Panc1 (cell line): ENCODE results near the gene BCR. TPM values are rescaled to one million over a fixed set of nuclear protein-coding genes. Genes with fewer than 3 reads are reported as not detected.

ENCODE experiments used
- ATAC-seq: fragments of 200-7000 bp; cut with Tn5 transposase; 2 replicates; pipeline ENCODE4 v1.9.1; 2020; ENCODE audit warnings: mild to moderate bottlenecking, moderate library complexity
- BruUV-seq: library from RNA; stranded (reverse); fragments of 400-500 nt; replicated peaks from 2 replicates; lab custom pipeline; 2021; lab: Mats Ljungman, UMichigan
- CTCF ChIA-PET: fragments of 300-600 bp; sonication (Branson Sonifier 250); formaldehyde crosslinking; loops from one replicate; lab custom pipeline; 2022; ENCODE audit warnings: antibody characterized with exemption; lab: Charles Lee
- POLR2A ChIA-PET: fragments of 300-600 bp; sonication (Branson Sonifier 250); formaldehyde crosslinking; loops from one replicate; lab custom pipeline; 2022; ENCODE audit warnings: antibody characterized with exemption; lab: Charles Lee
- DNase-seq: peaks from one replicate; pipeline ENCODE4 v3.0.0-alpha.2; 2010; ENCODE audit warnings: low read depth, low spot score
- H3K27ac ChIP-seq: 2 replicates; pipeline ENCODE4 v1.5.1; 2011; ENCODE audit warnings: mild to moderate bottlenecking, low read length, inconsistent platforms
- H3K27me3 ChIP-seq: fragments of 200-500 bp; sonication (Bioruptor generic); 2 replicates; pipeline ENCODE4 v1.6.0; 2014; ENCODE audit warnings: low read length, inconsistent platforms; ENCODE audit not compliant: control insufficient read depth, insufficient read depth
- H3K36me3 ChIP-seq: fragments of 200-500 bp; sonication (Bioruptor generic); 2 replicates; pipeline ENCODE4 v1.5.1; 2014; ENCODE audit warnings: inconsistent platforms, mild to moderate bottlenecking, low read length, moderate library complexity; ENCODE audit not compliant: control insufficient read depth, insufficient read depth
- H3K4me1 ChIP-seq: 2 replicates; pipeline ENCODE4 v1.5.1; 2011; ENCODE audit warnings: inconsistent platforms, mild to moderate bottlenecking, low read length, moderate library complexity; ENCODE audit not compliant: control insufficient read depth, insufficient read depth
- H3K4me3 ChIP-seq, 2 experiments: 2 replicates each; pipeline ENCODE4 v1.5.1; 2011 to 2012; ENCODE audit warnings: low read depth in 2 of 2, low read length in 2 of 2, mild to moderate bottlenecking in 2 of 2, inconsistent platforms in 1 of 2, moderate library complexity in 1 of 2
- H3K9me3 ChIP-seq: fragments of 200-500 bp; sonication (Bioruptor generic); 2 replicates; pipeline ENCODE4 v1.5.1; 2014; ENCODE audit warnings: low read depth, mild to moderate bottlenecking, inconsistent platforms, low read length, moderate library complexity; ENCODE audit not compliant: control insufficient read depth, insufficient read depth
- POLR2AphosphoS5 ChIP-seq: IDR thresholded peaks from 2 replicates; pipeline ENCODE4 v1.6.1; 2012; ENCODE audit warnings: mild to moderate bottlenecking, low read depth, low read length, moderate library complexity
- SIN3A ChIP-seq: IDR thresholded peaks from 2 replicates; pipeline ENCODE4 v1.6.1; 2012; ENCODE audit warnings: low read depth, mild to moderate bottlenecking, low read length, moderate library complexity, borderline replicate concordance; ENCODE audit not compliant: insufficient read depth
- TCF7L2 ChIP-seq: IDR thresholded peaks from 2 replicates; pipeline ENCODE4 v1.6.1; 2011; ENCODE audit warnings: mild to moderate bottlenecking, low read depth, low read length, inconsistent platforms
- in situ Hi-C: cut with HindIII; loops from 2 replicates; pipeline ENCODE4 v1.10.0; 2016; ENCODE audit warnings: low sequenced_read_pairs, low pct_unique_long_range_greater_than_20kb
- intact Hi-C: fragments of 100-400 bp; cut with micrococcal nuclease; formaldehyde crosslinking; loops from one replicate; pipeline ENCODE4 v1.10.0; 2022; ENCODE audit not compliant: unreplicated experiment
- total RNA-seq: library from RNA; stranded (reverse); gene quantifications from one replicate; pipeline ENCODE4 v1.2.1, GENCODE V29; 2021; ENCODE audit not compliant: unreplicated experiment
- TF ChIP-seq, protein P1 (sequence below), 2 experiments: IDR thresholded peaks; 2 replicates each; pipeline ENCODE4 v1.6.1; 2011 to 2012; ENCODE audit warnings: low read depth in 2 of 2, control low read depth in 1 of 2, low read length in 1 of 2, mild to moderate bottlenecking in 1 of 2, moderate library complexity in 1 of 2; ENCODE audit not compliant: insufficient read depth in 1 of 2
- TF ChIP-seq, protein P2 (sequence below): fragments of 450-650 bp; IDR thresholded peaks from 2 replicates; pipeline ENCODE4 v1.5.1; 2017; ENCODE audit warnings: mild to moderate bottlenecking

The BCR gene
- total RNA-seq, 1 experiment from 2014 or later: 32.1 TPM

DNA sequence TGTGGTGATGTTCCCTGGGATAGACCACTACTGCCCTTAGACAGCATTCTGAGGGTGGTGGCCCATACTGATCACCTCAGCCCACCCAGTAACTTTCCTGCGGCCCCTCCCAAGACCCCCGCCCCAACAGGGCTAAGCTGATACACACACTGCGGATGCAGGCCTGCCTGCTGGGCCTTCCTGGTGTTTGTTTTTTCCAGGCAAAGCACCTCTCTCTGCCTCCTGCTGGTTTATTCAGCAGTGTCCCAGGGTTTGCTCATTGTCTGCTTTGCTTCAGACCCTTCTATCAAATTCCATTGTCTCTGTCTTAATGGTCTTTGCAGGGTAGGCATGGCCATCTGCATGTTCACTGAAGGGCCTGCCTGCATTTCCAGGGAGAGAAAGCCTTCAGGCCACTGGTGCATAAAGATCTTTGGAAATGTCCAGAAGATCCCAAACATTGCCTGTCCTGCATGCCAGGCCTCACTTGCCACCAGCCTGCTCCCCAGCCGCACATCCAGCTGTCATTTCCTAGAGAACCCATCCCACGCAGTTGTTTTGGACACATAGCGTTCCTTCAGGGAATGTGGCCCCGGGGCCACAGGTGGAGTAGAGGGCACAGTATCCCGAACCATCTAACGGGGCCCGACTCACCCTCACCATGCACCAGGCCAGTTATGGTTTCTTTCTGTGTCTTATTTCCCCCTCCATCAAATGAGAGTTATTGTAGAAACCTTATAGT is 50.2 kb downstream of the BCR start:
- no TSS peak for BruUV-seq
- TF ChIP-seq SIN3A (no peak), POLR2AphosphoS5 (no peak), TCF7L2 (no peak)
- TF ChIP-seq, protein P1, sequence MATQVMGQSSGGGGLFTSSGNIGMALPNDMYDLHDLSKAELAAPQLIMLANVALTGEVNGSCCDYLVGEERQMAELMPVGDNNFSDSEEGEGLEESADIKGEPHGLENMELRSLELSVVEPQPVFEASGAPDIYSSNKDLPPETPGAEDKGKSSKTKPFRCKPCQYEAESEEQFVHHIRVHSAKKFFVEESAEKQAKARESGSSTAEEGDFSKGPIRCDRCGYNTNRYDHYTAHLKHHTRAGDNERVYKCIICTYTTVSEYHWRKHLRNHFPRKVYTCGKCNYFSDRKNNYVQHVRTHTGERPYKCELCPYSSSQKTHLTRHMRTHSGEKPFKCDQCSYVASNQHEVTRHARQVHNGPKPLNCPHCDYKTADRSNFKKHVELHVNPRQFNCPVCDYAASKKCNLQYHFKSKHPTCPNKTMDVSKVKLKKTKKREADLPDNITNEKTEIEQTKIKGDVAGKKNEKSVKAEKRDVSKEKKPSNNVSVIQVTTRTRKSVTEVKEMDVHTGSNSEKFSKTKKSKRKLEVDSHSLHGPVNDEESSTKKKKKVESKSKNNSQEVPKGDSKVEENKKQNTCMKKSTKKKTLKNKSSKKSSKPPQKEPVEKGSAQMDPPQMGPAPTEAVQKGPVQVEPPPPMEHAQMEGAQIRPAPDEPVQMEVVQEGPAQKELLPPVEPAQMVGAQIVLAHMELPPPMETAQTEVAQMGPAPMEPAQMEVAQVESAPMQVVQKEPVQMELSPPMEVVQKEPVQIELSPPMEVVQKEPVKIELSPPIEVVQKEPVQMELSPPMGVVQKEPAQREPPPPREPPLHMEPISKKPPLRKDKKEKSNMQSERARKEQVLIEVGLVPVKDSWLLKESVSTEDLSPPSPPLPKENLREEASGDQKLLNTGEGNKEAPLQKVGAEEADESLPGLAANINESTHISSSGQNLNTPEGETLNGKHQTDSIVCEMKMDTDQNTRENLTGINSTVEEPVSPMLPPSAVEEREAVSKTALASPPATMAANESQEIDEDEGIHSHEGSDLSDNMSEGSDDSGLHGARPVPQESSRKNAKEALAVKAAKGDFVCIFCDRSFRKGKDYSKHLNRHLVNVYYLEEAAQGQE (IDR thresholded peaks at IDR 0.05; ENCODE audit: insufficient read depth in 1 of 2, low read depth in 2 of 2, low read length in 1 of 2): no peak
- TF ChIP-seq, protein P2, sequence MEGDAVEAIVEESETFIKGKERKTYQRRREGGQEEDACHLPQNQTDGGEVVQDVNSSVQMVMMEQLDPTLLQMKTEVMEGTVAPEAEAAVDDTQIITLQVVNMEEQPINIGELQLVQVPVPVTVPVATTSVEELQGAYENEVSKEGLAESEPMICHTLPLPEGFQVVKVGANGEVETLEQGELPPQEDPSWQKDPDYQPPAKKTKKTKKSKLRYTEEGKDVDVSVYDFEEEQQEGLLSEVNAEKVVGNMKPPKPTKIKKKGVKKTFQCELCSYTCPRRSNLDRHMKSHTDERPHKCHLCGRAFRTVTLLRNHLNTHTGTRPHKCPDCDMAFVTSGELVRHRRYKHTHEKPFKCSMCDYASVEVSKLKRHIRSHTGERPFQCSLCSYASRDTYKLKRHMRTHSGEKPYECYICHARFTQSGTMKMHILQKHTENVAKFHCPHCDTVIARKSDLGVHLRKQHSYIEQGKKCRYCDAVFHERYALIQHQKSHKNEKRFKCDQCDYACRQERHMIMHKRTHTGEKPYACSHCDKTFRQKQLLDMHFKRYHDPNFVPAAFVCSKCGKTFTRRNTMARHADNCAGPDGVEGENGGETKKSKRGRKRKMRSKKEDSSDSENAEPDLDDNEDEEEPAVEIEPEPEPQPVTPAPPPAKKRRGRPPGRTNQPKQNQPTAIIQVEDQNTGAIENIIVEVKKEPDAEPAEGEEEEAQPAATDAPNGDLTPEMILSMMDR: no peak
- Histone ChIP-seq H3K4me3 (no peak overlapping the region), H3K4me1 (no peaks in the 10 kb centered on the region), H3K27me3 (no peaks in the 10 kb centered on the region), H3K9me3 (0 out of 2 replicates have a peak, but pooled peaks cover 6% of the 10 kb centered on the region), H3K27ac (no peak overlapping the region), H3K36me3 (no peaks in the 10 kb centered on the region)
- no peak for ATAC-seq
- CTCF ChIA-PET: interaction anchor here (0.6 kb wide), 1 partner anchor 52 kb away, joined by 5 read pairs; no protein-coding TSS in a partner anchor
- in situ Hi-C loops (no loop called here), intact Hi-C loops (no loop called here)
- POLR2A ChIA-PET: interaction anchor here (0.6 kb wide), 2 partner anchors 293 to 1727 kb away, joined by 3 to 20 read pairs; no protein-coding TSS in a partner anchor
- no peak for DNase-seq

DNA sequence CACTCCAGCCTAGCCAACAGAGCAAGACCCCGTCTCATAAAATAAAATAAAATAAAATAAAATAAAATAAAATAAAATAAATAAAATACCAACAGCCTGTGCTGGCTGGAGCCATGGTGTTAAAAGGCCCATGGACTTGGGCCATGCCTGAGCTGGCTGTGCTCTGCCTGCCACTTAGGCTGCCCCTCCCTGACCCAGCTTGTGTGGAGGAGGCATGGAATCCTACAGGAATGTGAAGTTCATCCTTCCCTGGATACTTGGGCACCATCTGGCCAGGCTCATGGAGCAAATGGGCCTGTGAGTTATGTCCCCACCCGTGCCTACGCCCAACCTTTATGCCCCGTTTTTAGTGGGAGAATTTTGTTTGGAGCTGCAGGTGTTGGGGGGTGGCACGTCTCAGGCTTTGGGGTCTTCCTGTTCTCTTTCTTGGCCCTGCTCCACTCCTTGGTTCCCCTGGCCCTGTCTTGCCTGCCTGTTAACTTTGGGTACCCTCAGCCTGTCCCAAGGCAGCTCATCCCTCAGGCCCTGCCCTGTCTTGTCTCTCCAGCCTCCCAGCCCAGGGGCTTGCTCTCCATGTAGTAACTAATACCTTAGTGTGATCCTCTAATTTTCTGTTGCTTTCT is 51.3 kb downstream of the BCR start:
- TF ChIP-seq TCF7L2: no peak
- Histone ChIP-seq H3K9me3 (0 out of 2 replicates have a peak, but pooled peaks cover 6% of the 10 kb centered on the region), H3K4me1 (no peaks in the 10 kb centered on the region), H3K27ac (no peak overlapping the region), H3K4me3 (no peak overlapping the region), H3K27me3 (no peaks in the 10 kb centered on the region), H3K36me3 (no peaks in the 10 kb centered on the region)
- in situ Hi-C loops (no loop called here), intact Hi-C loops (no loop called here)
- ATAC-seq (no peak), DNase-seq (no peak)
- CTCF ChIA-PET: no interaction called here
- no TSS peak for BruUV-seq
- POLR2A ChIA-PET: no interaction called here
